HUES6 (cell line): ENCODE results near the gene SLC25A17.
"Not testable (repeated sequence)": the region's sequence is repeated elsewhere in the genome, so short reads cannot be mapped to it uniquely, and the experiment has no call there.

Experiments used
- H3K27ac ChIP-seq: 2 replicates; pipeline ENCODE4 v1.7.0; 2013; ENCODE audit warnings: low read depth, mild to moderate bottlenecking, low read length, inconsistent platforms
- H3K27me3 ChIP-seq: 2 replicates; pipeline ENCODE4 v1.6.1; 2013; ENCODE audit warnings: low read length; ENCODE audit not compliant: control insufficient read depth, insufficient read depth
- H3K36me3 ChIP-seq: 2 replicates; pipeline ENCODE4 v1.6.1; 2013; ENCODE audit warnings: low read length; ENCODE audit not compliant: control insufficient read depth, insufficient read depth
- H3K4me1 ChIP-seq: 2 replicates; pipeline ENCODE4 v1.6.1; 2013; ENCODE audit warnings: low read length; ENCODE audit not compliant: control insufficient read depth, insufficient read depth
- H3K4me3 ChIP-seq: 2 replicates; pipeline ENCODE4 v1.5.1; 2013; ENCODE audit warnings: low read depth, low read length
- H3K9ac ChIP-seq: one replicate; pipeline ENCODE4 v1.6.1; 2013; ENCODE audit warnings: mild to moderate bottlenecking, low read length
- H3K9me3 ChIP-seq: 2 replicates; pipeline ENCODE4 v1.6.1; 2013; ENCODE audit warnings: low read depth, low read length; ENCODE audit not compliant: control insufficient read depth, insufficient read depth

The SLC25A17 gene

GRCh38 chr22:40818747-40819598 is at the start of gene SLC25A17:
Gene SLC25A17, minus strand, starts transcription at chr22:40819346. Its CDS starts 98 bp downstream, at chr22:40819248.
- no peaks in the 10 kb centered on the region for H3K27me3 ChIP-seq
- H3K4me1 ChIP-seq, result peaks cover 7% of the 10 kb centered on the region; the same call in 1 of the 2 replicates
- peak within 1 kb of the TSS; percentile 97 for H3K4me3 ChIP-seq
- no peaks in the 10 kb centered on the region for H3K9me3 ChIP-seq
- peak within 1 kb of the TSS; percentile 61; the same call in 1 of the 2 replicates for H3K27ac ChIP-seq
- H3K36me3 ChIP-seq, result peaks cover 17% of the 10 kb centered on the region
- peak within 1 kb of the TSS; percentile 89 for H3K9ac ChIP-seq

- H3K4me3 ChIP-seq, H3K27me3 ChIP-seq, H3K9me3 ChIP-seq, H3K9ac ChIP-seq, H3K4me1 ChIP-seq, H3K27ac ChIP-seq: not testable (repeated sequence)
- H3K36me3 ChIP-seq, result peaks cover 19% of the 10 kb centered on the region
These were observed 49.2 kb upstream of the SLC25A17 start for GRCh38 chr22:40868379-40868778.

- no peak overlapping the region for H3K9ac ChIP-seq
- H3K27me3 ChIP-seq, result no peaks in the 10 kb centered on the region
- H3K4me1 ChIP-seq, result no peaks in the 10 kb centered on the region
These were observed 48.0 kb upstream of the SLC25A17 start for GRCh38 chr22:40867109-40867508.

GRCh38 chr22:40862537-40862936 is 43.4 kb upstream of the SLC25A17 start:
- H3K27me3 ChIP-seq, result no peaks in the 10 kb centered on the region

More at GRCh38 chr22:40867109-40867508, 48.0 kb upstream of the SLC25A17 start:
- no peak overlapping the region for H3K4me3 ChIP-seq
- no peak overlapping the region for H3K27ac ChIP-seq
- H3K36me3 ChIP-seq, result peaks cover 18% of the 10 kb centered on the region
- no peaks in the 10 kb centered on the region for H3K9me3 ChIP-seq

GRCh38 chr22:40862013-40862412 is 42.9 kb upstream of the SLC25A17 start, which contains the start of gene DNAJB7:
Gene DNAJB7, minus strand, starts transcription at chr22:40862113. Its CDS starts 119 bp downstream, at chr22:40861994.
- Histone ChIP-seq H3K9ac (peak within 1 kb of the TSS; percentile 2), H3K4me1 (no peaks in the 10 kb centered on the region), H3K27ac (no peak within 1 kb of the TSS), H3K9me3 (no peaks in the 10 kb centered on the region), H3K4me3 (no peak within 1 kb of the TSS), H3K36me3 (peaks cover 18% of the 10 kb centered on the region), H3K27me3 (no peaks in the 10 kb centered on the region)

More at GRCh38 chr22:40862537-40862936, 43.4 kb upstream of the SLC25A17 start:
- H3K9ac ChIP-seq, result no peak overlapping the region
- H3K9me3 ChIP-seq, result no peaks in the 10 kb centered on the region
- H3K36me3 ChIP-seq, result peaks cover 18% of the 10 kb centered on the region
- no peaks in the 10 kb centered on the region for H3K4me1 ChIP-seq
- no peak overlapping the region for H3K4me3 ChIP-seq
- H3K27ac ChIP-seq, result no peak overlapping the region

GRCh38 chr22:40857309-40857855 is 38.2 kb upstream of the SLC25A17 start:
- Histone ChIP-seq H3K9me3 (no peaks in the 10 kb centered on the region), H3K27me3 (no peaks in the 10 kb centered on the region), H3K27ac (peak overlapping the region; percentile 98), H3K4me3 (peak overlapping the region; percentile 98), H3K36me3 (peaks cover 31% of the 10 kb centered on the region), H3K9ac (peak overlapping the region; percentile 97), H3K4me1 (peaks cover 24% of the 10 kb centered on the region)

- peaks cover 24% of the 10 kb centered on the region for H3K4me1 ChIP-seq
- no peaks in the 10 kb centered on the region for H3K9me3 ChIP-seq
- H3K36me3 ChIP-seq, result peaks cover 30% of the 10 kb centered on the region
- H3K9ac ChIP-seq, result peak within 1 kb of the TSS; percentile 97
- H3K4me3 ChIP-seq, result peak within 1 kb of the TSS; percentile 98
- no peaks in the 10 kb centered on the region for H3K27me3 ChIP-seq
- H3K27ac ChIP-seq, result peak within 1 kb of the TSS; percentile 98
These were observed 37.6 kb upstream of the SLC25A17 start, which contains the start of the genes ST13 and XPNPEP3 for GRCh38 chr22:40856513-40857308. Gene ST13, minus strand, starts transcription at chr22:40856639. Its CDS starts 99 bp downstream, at chr22:40856540. Gene XPNPEP3, plus strand, starts transcription at chr22:40857148. Its CDS starts 34 bp downstream, at chr22:40857182.

- H3K27me3 ChIP-seq, result no peaks in the 10 kb centered on the region
- peaks cover 28% of the 10 kb centered on the region for H3K36me3 ChIP-seq
- H3K4me3 ChIP-seq, result peak overlapping the region; percentile 98
- peaks cover 24% of the 10 kb centered on the region for H3K4me1 ChIP-seq
- H3K27ac ChIP-seq, result peak overlapping the region; percentile 98
- H3K9ac ChIP-seq, result peak overlapping the region; percentile 97
- no peaks in the 10 kb centered on the region for H3K9me3 ChIP-seq
These were observed 36.9 kb upstream of the SLC25A17 start for GRCh38 chr22:40855979-40856512.

GRCh38 chr22:40855071-40855978 is 36.2 kb upstream of the SLC25A17 start:
- Histone ChIP-seq H3K9me3 (no peaks in the 10 kb centered on the region), H3K36me3 (peaks cover 27% of the 10 kb centered on the region), H3K9ac (peak overlapping the region; percentile 97), H3K4me3 (peak overlapping the region; percentile 98), H3K27me3 (no peaks in the 10 kb centered on the region), H3K27ac (peak overlapping the region; percentile 98; the same call in 1 of the 2 replicates), H3K4me1 (peaks cover 24% of the 10 kb centered on the region)
